ENCODE measurements around the gene SLC39A9. TPM values are rescaled to one million over a fixed set of nuclear protein-coding genes. Genes with fewer than 3 reads are reported as not detected.
"Not testable (repeated sequence)": the region's sequence is repeated elsewhere in the genome, so short reads cannot be mapped to it uniquely, and the experiment has no call there.

SLC39A9 gene
- total and polyA plus RNA-seq, 2 of the 4 experiments (the other 2 are of a cell fraction): 41.4 to 168 TPM

GRCh38 chr14:69478055-69478454, 79.6 kb downstream of the SLC39A9 start:
- H3K9me3 ChIP-seq (ENCODE audit: control insufficient read depth, insufficient read depth, low read length); H3K14ac ChIP-seq (replicated peaks; ENCODE audit: low read depth, low read length); H4K5ac ChIP-seq (ENCODE audit: low read depth, low read length); in situ Hi-C loops (cut with MboI; ENCODE audit: low sequenced_read_pairs); ATAC-seq (ENCODE audit: low read depth); CTCF ChIA-PET; H3K23ac ChIP-seq (ENCODE audit: low read depth, low read length); POLR2A ChIA-PET (ENCODE audit: unreplicated experiment); H4K91ac ChIP-seq (ENCODE audit: insufficient read depth, low read depth, low read length); H3K56ac ChIP-seq (ENCODE audit: extremely low read depth, insufficient read depth, low read length); H2BK15ac ChIP-seq (ENCODE audit: low read depth, low read length); H4K20me1 ChIP-seq (ENCODE audit: insufficient read depth, low read length); H2AFZ ChIP-seq (replicated peaks; ENCODE audit: low read length, poor library complexity); H3K4me3 ChIP-seq (ENCODE audit: insufficient read depth, low read depth, low read length); H3K4me1 ChIP-seq (ENCODE audit: control insufficient read depth, insufficient read depth, low read length); intact Hi-C loops (cut with micrococcal nuclease); H3K9me1 ChIP-seq (ENCODE audit: insufficient read depth, low read length); DNase-seq; H3K18ac ChIP-seq (ENCODE audit: low read depth, low read length); H3K4ac ChIP-seq (ENCODE audit: low read depth, low read length); H3K36me3 ChIP-seq (ENCODE audit: control insufficient read depth, insufficient read depth, low read length); H2BK5ac ChIP-seq (ENCODE audit: low read depth, low read length, poor library complexity, severe bottlenecking); H2BK20ac ChIP-seq (ENCODE audit: low read depth, low read length); dilution Hi-C loops (cut with HindIII; ENCODE audit: low sequenced_read_pairs, unreplicated experiment); H4K8ac ChIP-seq (ENCODE audit: low read depth in 2 of 2, low read length in 2 of 2); H3K27ac ChIP-seq (ENCODE audit: insufficient read depth, low read length); H3K9ac ChIP-seq (ENCODE audit: low read depth, low read length); H2AK9ac ChIP-seq (replicated peaks; ENCODE audit: low read depth, low read length, poor library complexity); H3K4me2 ChIP-seq (ENCODE audit: low read depth, low read length); BruUV-seq (replicated peaks); H3K79me1 ChIP-seq (ENCODE audit: low read depth in 1 of 2, low read length in 2 of 2); H2AK5ac ChIP-seq (ENCODE audit: low read depth, low read length); H2BK120ac ChIP-seq (ENCODE audit: low read depth, low read length): not testable (repeated sequence)
- peaks cover 47% of the 10 kb centered on the region for H3K27me3 ChIP-seq (ENCODE audit: control insufficient read depth, insufficient read depth, low read length)
- no CpG with 5 or more reads among the region's 2 CpGs for WGBS, 2 experiments (ENCODE audit: extremely low coverage in 2 of 2, insufficient read length in 1 of 2)
